HG02571 (cell line): ENCODE data around the gene MRTFA.

ENCODE experiments used
- ATAC-seq: cut with Tn5 transposase; IDR thresholded peaks from one replicate; pipeline ENCODE4 v1.9.1; 2021; ENCODE audit warnings: mild to moderate bottlenecking, moderate library complexity; ENCODE audit not compliant: unreplicated experiment

Gene MRTFA

DNA sequence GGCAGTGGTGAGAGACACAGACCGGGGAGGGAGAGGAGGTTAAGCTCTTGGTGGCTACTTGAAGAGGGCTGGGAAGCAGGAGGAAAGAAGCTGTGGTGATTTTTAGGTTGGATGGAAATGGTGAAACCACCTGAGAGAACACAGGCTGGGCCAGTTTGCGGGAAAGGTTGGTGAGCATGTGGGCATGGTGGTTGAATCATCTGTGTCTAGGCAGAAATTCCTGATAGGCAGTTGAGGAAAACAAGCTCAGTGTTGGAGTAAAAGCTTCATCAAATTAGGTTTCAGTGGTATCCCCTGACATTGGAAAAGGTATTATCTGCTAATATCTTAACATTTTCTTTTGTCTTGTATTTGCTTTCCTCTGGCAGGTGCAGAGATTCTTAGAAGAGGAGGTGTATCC, 270.5 kb downstream of the MRTFA start:
- no peak for ATAC-seq

DNA sequence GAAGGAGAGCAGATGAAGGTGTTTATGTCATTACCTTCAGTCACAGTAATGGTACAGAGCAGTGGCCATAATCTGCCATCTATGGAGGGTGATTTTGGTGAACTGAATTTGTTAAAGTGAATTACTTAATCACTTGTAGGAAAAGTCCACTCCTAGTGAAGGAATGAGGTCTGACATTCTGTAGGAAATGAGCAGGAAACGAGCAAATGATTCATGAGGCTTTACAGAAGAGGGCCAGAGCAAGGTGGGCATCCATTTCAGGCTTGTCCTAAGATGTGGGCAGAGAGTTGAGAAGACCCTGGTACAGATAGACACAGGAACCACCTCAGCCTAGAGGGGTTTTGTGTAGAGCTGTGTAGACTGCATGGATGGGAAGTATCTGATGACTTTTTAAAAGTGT, 272.1 kb downstream of the MRTFA start:
- ATAC-seq: no peak

DNA sequence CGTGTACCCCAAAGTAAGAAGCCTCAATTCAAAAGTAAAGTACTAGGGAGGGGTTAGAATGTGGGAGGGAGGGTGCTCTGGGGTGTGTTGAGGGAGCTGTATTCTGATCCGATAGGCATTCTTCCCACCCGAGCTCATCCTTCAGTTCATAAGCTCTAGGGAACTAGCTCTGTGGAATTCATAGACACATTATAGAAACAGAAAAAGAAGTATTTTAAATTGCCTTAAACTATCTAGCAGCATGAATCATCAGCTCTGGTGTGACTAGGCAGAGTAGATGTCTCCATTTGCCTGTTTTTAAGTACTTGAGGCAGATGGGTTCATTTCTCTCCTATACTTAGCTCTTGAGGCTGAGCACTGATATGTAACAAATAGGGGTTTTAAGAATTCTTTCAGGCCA, 273.5 kb downstream of the MRTFA start:
- no peak for ATAC-seq

- ATAC-seq: no peak
These were observed 275.4 kb downstream of the MRTFA start for GRCh38 chr22:40361100-40361499.
